Smooth muscle cell of trachea (primary cell): ENCODE measurements around the gene TLCD1. TPM values are rescaled to one million over a fixed set of nuclear protein-coding genes. Genes with fewer than 3 reads are reported as not detected.

Experiments used
- total RNA-seq: library from RNA; depleted of rRNA; stranded (reverse); fragments of >200 nt; gene quantifications from 2 replicates; pipeline ENCODE4 v1.2.1, GENCODE V29; 2014

The TLCD1 gene
- total RNA-seq, result 4.1 and 7.1 TPM in 2 replicates

DNA sequence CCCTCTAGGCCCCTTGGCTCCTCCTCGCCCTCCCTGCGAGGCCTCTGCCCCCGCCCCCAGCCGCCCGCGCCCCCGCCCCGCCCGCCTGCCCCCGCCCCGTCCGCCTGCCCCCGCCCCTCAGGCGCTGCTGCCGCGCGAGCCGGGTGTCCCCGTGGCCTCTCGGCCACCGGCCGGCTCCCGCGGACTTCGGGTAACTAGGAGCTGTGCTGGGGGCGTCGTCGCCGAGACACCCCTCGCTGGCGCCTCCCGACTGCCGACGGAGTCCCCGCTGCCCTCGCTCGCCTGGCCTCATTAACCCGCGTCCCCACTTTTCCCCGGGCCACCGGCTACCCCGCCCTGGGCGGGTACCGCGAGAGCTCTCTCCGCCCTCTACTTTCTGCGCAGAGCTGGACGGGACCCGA lies at the start of gene TLCD1:
Gene TLCD1, minus strand, starts transcription at position 8 of the 401 bp plus-strand sequence. CDS start 136 bp downstream, outside the sequence.

DNA sequence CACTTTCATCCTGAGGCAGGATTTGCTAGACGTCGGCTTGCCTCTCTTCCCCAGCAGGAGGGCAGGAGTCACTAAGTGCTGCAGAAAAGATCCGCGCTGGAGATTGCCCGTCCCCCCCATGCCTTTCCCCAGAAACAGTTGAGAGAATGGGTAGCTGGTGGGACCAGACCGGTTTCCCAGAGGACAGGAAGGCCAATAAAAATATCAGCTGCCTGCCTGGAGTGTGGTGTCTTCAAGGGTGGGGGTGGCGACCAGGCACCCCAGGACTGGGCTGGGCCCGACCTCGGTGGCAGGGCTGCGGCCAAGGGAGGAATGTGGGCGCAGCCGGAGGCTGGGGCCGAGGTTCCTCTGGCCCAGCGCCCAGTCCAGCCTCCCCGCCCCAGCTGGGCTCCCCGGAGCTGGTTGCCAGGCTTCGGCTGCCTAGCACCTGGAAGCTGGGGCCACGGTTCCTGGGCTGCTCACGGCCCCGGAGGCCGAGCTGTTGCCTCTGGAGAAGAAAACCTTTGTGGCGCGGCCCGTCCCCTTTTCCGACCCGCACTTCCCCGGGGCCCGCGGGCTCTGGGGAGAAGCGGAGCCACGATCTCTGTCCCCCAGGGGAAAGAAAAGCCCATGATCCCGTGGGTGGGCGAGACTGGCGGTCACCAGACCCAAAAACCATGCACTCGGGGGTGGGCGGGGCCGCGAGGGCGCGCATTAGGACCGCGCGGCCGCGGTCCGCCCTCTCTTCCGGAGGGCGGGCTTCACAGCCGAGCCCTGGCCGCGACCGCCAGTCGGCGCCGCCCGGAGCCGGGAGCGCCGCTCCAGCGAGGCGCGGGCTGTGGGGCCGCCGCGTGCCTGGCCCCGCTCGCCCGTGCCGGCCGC lies 17.4 kb upstream of the TLCD1 start, which contains the start of gene TRAF4:
Gene TRAF4, plus strand, starts transcription at position 769 of the 861 bp plus-strand sequence. CDS start 102 bp downstream, outside the sequence.

DNA sequence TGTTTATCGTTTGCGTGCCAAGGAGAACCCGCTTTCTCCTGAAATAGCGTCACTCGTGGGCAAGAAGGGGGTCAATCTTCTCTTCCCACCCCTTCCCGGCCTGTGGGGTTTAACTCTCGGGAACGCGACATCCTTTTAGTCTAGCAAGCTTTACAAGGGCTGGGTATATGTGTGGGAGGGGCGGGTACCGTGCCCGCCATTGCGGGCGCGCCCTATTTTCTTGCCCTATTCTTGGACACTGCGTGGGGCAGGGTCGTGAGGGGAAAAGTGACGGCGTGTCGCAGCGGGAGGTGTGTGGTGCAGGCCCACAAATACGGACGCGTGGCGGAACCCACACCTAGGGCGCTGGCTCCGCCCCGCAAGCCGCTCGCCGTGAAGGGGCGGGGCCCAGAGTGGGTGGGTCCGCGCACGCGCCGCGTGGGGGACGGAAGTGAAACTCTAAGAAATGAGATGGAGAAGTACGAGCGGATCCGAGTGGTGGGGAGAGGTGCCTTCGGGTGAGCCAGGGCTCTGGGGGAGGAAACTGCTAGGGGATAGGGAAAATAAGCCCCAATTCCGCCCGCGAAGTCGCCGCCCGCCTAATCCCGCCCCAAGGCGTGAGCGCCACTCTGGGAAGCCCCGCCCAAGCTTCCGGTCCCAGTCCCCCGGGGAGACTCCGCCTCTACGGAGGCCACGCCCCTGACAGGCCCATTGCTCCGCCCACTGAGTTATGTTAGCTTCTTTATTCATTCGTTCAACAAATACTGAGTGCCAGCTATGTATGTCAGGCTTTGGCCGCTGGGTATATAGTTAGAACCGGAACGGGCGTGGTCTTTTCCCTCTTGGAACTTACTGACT lies 2.5 kb upstream of the TLCD1 start, which contains the start of gene NEK8:
Gene NEK8, plus strand, starts transcription at position 425 of the 837 bp plus-strand sequence. Its CDS starts 26 bp downstream, at position 451.

GRCh38 chr17:28717578-28718332 lies 8.3 kb downstream of the TLCD1 start, which contains the start of gene RAB34:
Gene RAB34 (minus strand): TSS chr17:28717868. CDS start chr17:28717266, 602 bp downstream.

GRCh38 chr17:28711723-28712031 lies 14.4 kb downstream of the TLCD1 start, which contains the start of gene PROCA1:
Gene PROCA1 (minus strand): TSS chr17:28711888. CDS start chr17:28711660, 228 bp downstream.

Other genes starting within 250 kb of the TLCD1 start
- not detected in 2 replicates for gene FOXN1, start 219.9 kb downstream of the TLCD1 start, total RNA-seq
- gene UNC119, start 173.6 kb downstream of the TLCD1 start, total RNA-seq, result 18.0 and 43.2 TPM in 2 replicates
- 61.2 and 78.9 TPM in 2 replicates for gene PIGS, start 154.7 kb downstream of the TLCD1 start, total RNA-seq
- gene ALDOC, start 149.3 kb downstream of the TLCD1 start, total RNA-seq, result 72.4 and 98.9 TPM in 2 replicates
- 5.6 and 46.1 TPM in 2 replicates for gene SPAG5, start 127.2 kb downstream of the TLCD1 start, total RNA-seq
- gene RSKR, start 112.0 kb downstream of the TLCD1 start, total RNA-seq, result 5.1 and 5.8 TPM in 2 replicates
- 154 and 173 TPM in 2 replicates for gene BLTP2, start 81.1 kb downstream of the TLCD1 start, total RNA-seq
- 49.8 and 56.4 TPM in 2 replicates for gene SDF2, start 64.3 kb downstream of the TLCD1 start, total RNA-seq
- gene SUPT6H, start 64.0 kb downstream of the TLCD1 start, total RNA-seq, result 55.9 and 59.9 TPM in 2 replicates
- 1.9 and 3.1 TPM in 2 replicates for gene PROCA1, start 14.3 kb downstream of the TLCD1 start, total RNA-seq
- gene RAB34, start 8.4 kb downstream of the TLCD1 start, total RNA-seq, result 239 and 240 TPM in 2 replicates
- 437 and 574 TPM in 2 replicates for gene RPL23A, start 6.2 kb downstream of the TLCD1 start, total RNA-seq
- gene NEK8, start 2.6 kb upstream of the TLCD1 start, total RNA-seq, result 4.4 and 5.6 TPM in 2 replicates
- gene TRAF4, start 17.8 kb upstream of the TLCD1 start, total RNA-seq, result 14.3 and 26.8 TPM in 2 replicates
- gene FAM222B, start 116.6 kb upstream of the TLCD1 start, total RNA-seq, result 4.0 and 5.2 TPM in 2 replicates
- gene ERAL1, start 128.8 kb upstream of the TLCD1 start, total RNA-seq, result 32.7 and 35.4 TPM in 2 replicates
- 57.9 and 64.6 TPM in 2 replicates for gene FLOT2, start 171.5 kb upstream of the TLCD1 start, total RNA-seq
- gene DHRS13, start 176.8 kb upstream of the TLCD1 start, total RNA-seq, result 7.0 and 10.3 TPM in 2 replicates
- gene PHF12, start 225.3 kb upstream of the TLCD1 start, total RNA-seq, result 16.1 and 22.5 TPM in 2 replicates